ENCODE data around the gene PRKAG2.

Gene PRKAG2

GRCh38 chr7:151630851-151631569 is 245.9 kb downstream of the PRKAG2 start:
- DNase-seq = no peak

- no peak for DNase-seq
Measured at GRCh38 chr7:151630358-151630757, 246.6 kb downstream of the PRKAG2 start.

- DNase-seq = no peak
Measured at GRCh38 chr7:151629713-151630272, 247.1 kb downstream of the PRKAG2 start.

GRCh38 chr7:151628846-151629604 is 247.9 kb downstream of the PRKAG2 start:
- no peak for DNase-seq

GRCh38 chr7:151626422-151627115 is 250.3 kb downstream of the PRKAG2 start:
- DNase-seq = peak in 1 of 2 experiments; percentile 20

- DNase-seq = no peak
Measured at GRCh38 chr7:151625606-151626005, 251.3 kb downstream of the PRKAG2 start.

GRCh38 chr7:151624246-151624928 is 252.5 kb downstream of the PRKAG2 start:
- DNase-seq = no peak

GRCh38 chr7:151623766-151624165 is 253.1 kb downstream of the PRKAG2 start:
- DNase-seq = no peak

- DNase-seq = no peak
Measured at GRCh38 chr7:151621961-151622360, 255.0 kb downstream of the PRKAG2 start.

GRCh38 chr7:151616443-151617213 is 260.3 kb downstream of the PRKAG2 start:
- no peak for DNase-seq

GRCh38 chr7:151615784-151616183 is 261.1 kb downstream of the PRKAG2 start:
- no peak for DNase-seq

- DNase-seq = no peak
Measured at GRCh38 chr7:151615058-151615457, 261.9 kb downstream of the PRKAG2 start.

GRCh38 chr7:151614019-151614418 is 262.9 kb downstream of the PRKAG2 start:
- no peak for DNase-seq

GRCh38 chr7:151611878-151612277 is 265.0 kb downstream of the PRKAG2 start:
- no peak for DNase-seq

- no peak for DNase-seq
Measured at GRCh38 chr7:151611041-151611440, 265.9 kb downstream of the PRKAG2 start.

GRCh38 chr7:151608031-151608551 is 268.8 kb downstream of the PRKAG2 start:
- DNase-seq = no peak

- DNase-seq = no peak
Measured at GRCh38 chr7:151607464-151607867, 269.4 kb downstream of the PRKAG2 start.

GRCh38 chr7:151603951-151604350 is 273.0 kb downstream of the PRKAG2 start:
- no peak for DNase-seq

GRCh38 chr7:151601521-151602305 is 275.2 kb downstream of the PRKAG2 start:
- no peak for DNase-seq

GRCh38 chr7:151600331-151600730 is 276.6 kb downstream of the PRKAG2 start:
- no peak for DNase-seq
